Non-pigmented ciliary epithelial cell (primary cell): Measurements from ENCODE around the gene PTCH1.

ENCODE experiments used
- DNase-seq: peaks from one replicate; pipeline ENCODE4 v3.0.0-alpha.2; 2010; ENCODE audit warnings: low read depth

The PTCH1 gene

GRCh38 chr9:95516734-95517558, at the start of gene PTCH1:
Gene PTCH1, minus strand, starts transcription at chr9:95516971.
- no peak for DNase-seq

- no peak for DNase-seq
These were observed 49.2 kb upstream of the PTCH1 start for GRCh38 chr9:95565982-95566381.

- no peak for DNase-seq
These were observed 45.1 kb upstream of the PTCH1 start for GRCh38 chr9:95561913-95562312.

- no peak for DNase-seq
These were observed 40.4 kb upstream of the PTCH1 start for GRCh38 chr9:95557142-95557541.

GRCh38 chr9:95556521-95556920, 39.8 kb upstream of the PTCH1 start:
- no peak for DNase-seq

GRCh38 chr9:95552814-95553546, 36.2 kb upstream of the PTCH1 start:
- no peak for DNase-seq

- no peak for DNase-seq
These were observed 35.5 kb upstream of the PTCH1 start for GRCh38 chr9:95552255-95552654.

- no peak for DNase-seq
These were observed 34.6 kb upstream of the PTCH1 start for GRCh38 chr9:95551406-95551805.

GRCh38 chr9:95545831-95546567, 29.2 kb upstream of the PTCH1 start:
- no peak for DNase-seq

GRCh38 chr9:95533996-95534680, 17.4 kb upstream of the PTCH1 start:
- no peak for DNase-seq

- no peak for DNase-seq
These were observed 13.1 kb upstream of the PTCH1 start for GRCh38 chr9:95529910-95530309.

GRCh38 chr9:95528908-95529502, 12.2 kb upstream of the PTCH1 start:
- DNase-seq, result no peak

- DNase-seq, result no peak
These were observed 6.2 kb upstream of the PTCH1 start for GRCh38 chr9:95522871-95523370.

- DNase-seq, result no peak
These were observed 4.9 kb upstream of the PTCH1 start for GRCh38 chr9:95521699-95522098.

- no peak for DNase-seq
These were observed 1.0 kb upstream of the PTCH1 start for GRCh38 chr9:95517559-95518425.

- no peak for DNase-seq
These were observed 494 bp downstream of the PTCH1 start for GRCh38 chr9:95516221-95516733.

GRCh38 chr9:95515272-95516113, 1.3 kb downstream of the PTCH1 start:
- no peak for DNase-seq

- DNase-seq, result no peak
These were observed 2.4 kb downstream of the PTCH1 start for GRCh38 chr9:95514342-95514741.

- no peak for DNase-seq
These were observed 3.1 kb downstream of the PTCH1 start for GRCh38 chr9:95513711-95514110.
